Measurements from ENCODE around the gene CACNA2D3. TPM values are rescaled to one million over a fixed set of nuclear protein-coding genes. Genes with fewer than 3 reads are reported as not detected.

The CACNA2D3 gene
- total RNA-seq, 1 donor = 4.3 TPM

- no peak for DNase-seq (ENCODE audit: low read depth)
- no peak overlapping the region for H3K4me3 ChIP-seq (ENCODE audit: low read depth, low read length)
- no peak for TF ChIP-seq CTCF (IDR thresholded peaks at IDR 0.05; ENCODE audit: insufficient read depth, low read depth, low read length)
Measured at GRCh38 chr3:54237788-54238502, 115.6 kb downstream of the CACNA2D3 start.

- no peak overlapping the region for H3K4me3 ChIP-seq (ENCODE audit: low read depth, low read length)
- DNase-seq (ENCODE audit: low read depth) = no peak
- no peak for TF ChIP-seq CTCF (IDR thresholded peaks at IDR 0.05; ENCODE audit: insufficient read depth, low read depth, low read length)
Measured at GRCh38 chr3:54240309-54240708, 118.0 kb downstream of the CACNA2D3 start.

- no peak for DNase-seq (ENCODE audit: low read depth)
- peak overlapping the region; percentile 29 for H3K4me3 ChIP-seq (ENCODE audit: low read depth, low read length)
- TF ChIP-seq CTCF (IDR thresholded peaks at IDR 0.05; ENCODE audit: insufficient read depth, low read depth, low read length) = no peak
Measured at GRCh38 chr3:54243056-54243931, 120.9 kb downstream of the CACNA2D3 start.

GRCh38 chr3:54243960-54244682 is 121.8 kb downstream of the CACNA2D3 start:
- no peak for DNase-seq (ENCODE audit: low read depth)
- TF ChIP-seq CTCF (IDR thresholded peaks at IDR 0.05; ENCODE audit: insufficient read depth, low read depth, low read length) = no peak
- no peak overlapping the region for H3K4me3 ChIP-seq (ENCODE audit: low read depth, low read length)

GRCh38 chr3:54251705-54252104 is 129.4 kb downstream of the CACNA2D3 start:
- H3K4me3 ChIP-seq (ENCODE audit: low read depth, low read length) = no peak overlapping the region
- no peak for DNase-seq (ENCODE audit: low read depth)
- TF ChIP-seq CTCF (IDR thresholded peaks at IDR 0.05; ENCODE audit: insufficient read depth, low read depth, low read length) = no peak

GRCh38 chr3:54257125-54257720 is 134.9 kb downstream of the CACNA2D3 start:
- TF ChIP-seq CTCF (IDR thresholded peaks at IDR 0.05; ENCODE audit: insufficient read depth, low read depth, low read length) = no peak
- no peak overlapping the region for H3K4me3 ChIP-seq (ENCODE audit: low read depth, low read length)
- no peak for DNase-seq (ENCODE audit: low read depth)
